ENCODE results near the gene ACAP1. TPM values are rescaled to one million over a fixed set of nuclear protein-coding genes. Genes with fewer than 3 reads are reported as not detected.

Gene ACAP1
- polyA plus RNA-seq, 1 donor (not counting 4 experiments of a cell fraction or from before 2014, with no cell fraction given), result 1.7 TPM

GRCh38 chr17:7370853-7371252 is 34.5 kb downstream of the ACAP1 start:
- H3K9me3 ChIP-seq (ENCODE audit: control insufficient read depth, low read depth, low read length), result no peaks in the 10 kb centered on the region
- no peaks in the 10 kb centered on the region for H3K27me3 ChIP-seq (ENCODE audit: control insufficient read depth, extremely low read depth, insufficient read depth, low read length)
- H3K4me3 ChIP-seq (ENCODE audit: control insufficient read depth in 2 of 3, extremely low read depth in 1 of 3, insufficient read depth in 2 of 3, low read depth in 1 of 3, low read length in 3 of 3), result no peak overlapping the region
- DNase-seq (ENCODE audit: low read depth, low spot score), result no peak
- TF ChIP-seq EZH2 (IDR thresholded peaks at IDR 0.05; ENCODE audit: low read length), result no peak
- no peak for TF ChIP-seq CTCF (optimal IDR thresholded peaks at IDR 0.05 in 1 of 3, IDR thresholded peaks at IDR 0.05 in 1 of 3, conservative IDR thresholded peaks at IDR 0.05 in 1 of 3; ENCODE audit: extremely low read depth in 1 of 3, insufficient read depth in 2 of 3, low read length in 3 of 3)
- no peaks in the 10 kb centered on the region for H3K36me3 ChIP-seq (ENCODE audit: control insufficient read depth in 2 of 2, extremely low read depth in 1 of 2, insufficient read depth in 2 of 2, low read length in 2 of 2)
- no peaks in the 10 kb centered on the region for H4K20me1 ChIP-seq (ENCODE audit: control insufficient read depth, extremely low read depth, insufficient read depth, low read length)
- no peak overlapping the region for H3K27ac ChIP-seq (ENCODE audit: control insufficient read depth, insufficient read depth, low read length)
- no peaks in the 10 kb centered on the region for H3K4me1 ChIP-seq (ENCODE audit: control insufficient read depth, extremely low read depth, insufficient read depth, low read length)
- no peak overlapping the region for H3K4me2 ChIP-seq (ENCODE audit: control insufficient read depth, extremely low read depth, insufficient read depth, low read depth, low read length)
- H3K79me2 ChIP-seq (ENCODE audit: control insufficient read depth, insufficient read depth, low read length), result no peaks in the 10 kb centered on the region
- no peaks in the 10 kb centered on the region for H3K9me1 ChIP-seq (ENCODE audit: control insufficient read depth, extremely low read depth, insufficient read depth, low read length)
- FAIRE-seq, result no peak
- dilution Hi-C loops (cut with MboI; ENCODE audit: extremely low pct_ligation_motif_present, low sequenced_read_pairs), result no loop called here
- no peak overlapping the region for H2AFZ ChIP-seq (ENCODE audit: control insufficient read depth, low read length)
- no peak overlapping the region for H3K9ac ChIP-seq (ENCODE audit: control insufficient read depth, extremely low read depth, insufficient read depth, low read length)

- no peaks in the 10 kb centered on the region for H3K79me2 ChIP-seq (ENCODE audit: control insufficient read depth, insufficient read depth, low read length)
- no peaks in the 10 kb centered on the region for H3K36me3 ChIP-seq (ENCODE audit: control insufficient read depth in 2 of 2, extremely low read depth in 1 of 2, insufficient read depth in 2 of 2, low read length in 2 of 2)
- H3K4me3 ChIP-seq (ENCODE audit: control insufficient read depth in 2 of 3, extremely low read depth in 1 of 3, insufficient read depth in 2 of 3, low read depth in 1 of 3, low read length in 3 of 3), result no peak overlapping the region
- TF ChIP-seq CTCF (optimal IDR thresholded peaks at IDR 0.05 in 1 of 3, IDR thresholded peaks at IDR 0.05 in 1 of 3, conservative IDR thresholded peaks at IDR 0.05 in 1 of 3; ENCODE audit: extremely low read depth in 1 of 3, insufficient read depth in 2 of 3, low read length in 3 of 3), result no peak
- no peak for TF ChIP-seq EZH2 (IDR thresholded peaks at IDR 0.05; ENCODE audit: low read length)
- dilution Hi-C loops (cut with MboI; ENCODE audit: extremely low pct_ligation_motif_present, low sequenced_read_pairs), result no loop called here
- no peak overlapping the region for H3K27ac ChIP-seq (ENCODE audit: control insufficient read depth, insufficient read depth, low read length)
- no peaks in the 10 kb centered on the region for H3K9me1 ChIP-seq (ENCODE audit: control insufficient read depth, extremely low read depth, insufficient read depth, low read length)
- H3K27me3 ChIP-seq (ENCODE audit: control insufficient read depth, extremely low read depth, insufficient read depth, low read length), result no peaks in the 10 kb centered on the region
- H3K4me1 ChIP-seq (ENCODE audit: control insufficient read depth, extremely low read depth, insufficient read depth, low read length), result no peaks in the 10 kb centered on the region
- H4K20me1 ChIP-seq (ENCODE audit: control insufficient read depth, extremely low read depth, insufficient read depth, low read length), result no peaks in the 10 kb centered on the region
- FAIRE-seq (no peak), DNase-seq (ENCODE audit: low read depth, low spot score) (no peak)
- H3K9ac ChIP-seq (ENCODE audit: control insufficient read depth, extremely low read depth, insufficient read depth, low read length), result no peak overlapping the region
- H3K9me3 ChIP-seq (ENCODE audit: control insufficient read depth, low read depth, low read length), result no peaks in the 10 kb centered on the region
- no peak overlapping the region for H2AFZ ChIP-seq (ENCODE audit: control insufficient read depth, low read length)
- no peak overlapping the region for H3K4me2 ChIP-seq (ENCODE audit: control insufficient read depth, extremely low read depth, insufficient read depth, low read depth, low read length)
These were observed 38.0 kb downstream of the ACAP1 start for GRCh38 chr17:7374353-7374752.
